Measurements from ENCODE around the gene OR6B2.

The OR6B2 gene

DNA sequence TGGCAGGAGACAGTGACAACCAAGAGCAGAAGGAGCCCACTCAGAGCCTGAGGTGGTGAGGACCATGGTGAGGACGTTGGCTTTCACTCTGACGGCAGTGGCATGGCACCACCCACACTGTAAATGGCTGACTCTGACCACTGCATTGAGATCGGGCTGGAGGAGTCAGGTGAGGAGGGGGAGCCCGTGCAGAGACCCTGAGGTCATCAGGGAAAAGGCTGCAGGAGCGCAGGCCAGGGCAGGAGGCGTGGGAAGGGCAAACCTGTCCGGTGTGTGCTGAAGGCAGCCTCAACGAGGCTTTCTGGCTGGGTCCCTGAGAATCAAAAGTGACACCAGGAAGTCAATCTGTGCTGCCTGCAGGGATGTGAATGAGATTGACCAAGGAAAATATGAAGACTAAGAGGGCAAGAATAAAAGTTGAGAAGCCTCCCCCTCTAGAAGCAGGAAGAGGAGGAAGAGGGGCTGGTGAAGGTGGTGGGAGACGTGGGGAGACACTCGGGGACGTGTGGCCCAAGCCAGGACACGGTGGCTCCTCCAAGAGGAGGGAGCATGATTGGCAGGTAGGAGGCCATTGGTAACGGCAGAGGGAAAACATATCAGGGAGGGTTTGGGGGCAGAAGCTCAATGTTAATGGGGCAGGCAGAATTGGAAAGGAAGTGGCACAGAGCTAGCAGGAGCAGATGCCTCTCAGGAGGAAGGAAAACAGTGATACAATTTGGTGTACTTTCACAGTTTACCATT lies 25.1 kb upstream of the OR6B2 start:
- no peaks in the 10 kb centered on the region for H3K9me3 Mint-ChIP-seq
- TF ChIP-seq, protein P1, sequence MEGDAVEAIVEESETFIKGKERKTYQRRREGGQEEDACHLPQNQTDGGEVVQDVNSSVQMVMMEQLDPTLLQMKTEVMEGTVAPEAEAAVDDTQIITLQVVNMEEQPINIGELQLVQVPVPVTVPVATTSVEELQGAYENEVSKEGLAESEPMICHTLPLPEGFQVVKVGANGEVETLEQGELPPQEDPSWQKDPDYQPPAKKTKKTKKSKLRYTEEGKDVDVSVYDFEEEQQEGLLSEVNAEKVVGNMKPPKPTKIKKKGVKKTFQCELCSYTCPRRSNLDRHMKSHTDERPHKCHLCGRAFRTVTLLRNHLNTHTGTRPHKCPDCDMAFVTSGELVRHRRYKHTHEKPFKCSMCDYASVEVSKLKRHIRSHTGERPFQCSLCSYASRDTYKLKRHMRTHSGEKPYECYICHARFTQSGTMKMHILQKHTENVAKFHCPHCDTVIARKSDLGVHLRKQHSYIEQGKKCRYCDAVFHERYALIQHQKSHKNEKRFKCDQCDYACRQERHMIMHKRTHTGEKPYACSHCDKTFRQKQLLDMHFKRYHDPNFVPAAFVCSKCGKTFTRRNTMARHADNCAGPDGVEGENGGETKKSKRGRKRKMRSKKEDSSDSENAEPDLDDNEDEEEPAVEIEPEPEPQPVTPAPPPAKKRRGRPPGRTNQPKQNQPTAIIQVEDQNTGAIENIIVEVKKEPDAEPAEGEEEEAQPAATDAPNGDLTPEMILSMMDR (IDR thresholded peaks at IDR 0.05): no peak
- H3K27me3 Mint-ChIP-seq (ENCODE audit: low read depth, poor library complexity): peaks cover 92% of the 10 kb centered on the region
- no peak for DNase-seq
- no peaks in the 10 kb centered on the region for H3K36me3 Mint-ChIP-seq (ENCODE audit: low read depth)
- no peaks in the 10 kb centered on the region for H3K4me1 Mint-ChIP-seq
- H3K27ac Mint-ChIP-seq: no peak overlapping the region
- H3K4me3 Mint-ChIP-seq: no peak overlapping the region

DNA sequence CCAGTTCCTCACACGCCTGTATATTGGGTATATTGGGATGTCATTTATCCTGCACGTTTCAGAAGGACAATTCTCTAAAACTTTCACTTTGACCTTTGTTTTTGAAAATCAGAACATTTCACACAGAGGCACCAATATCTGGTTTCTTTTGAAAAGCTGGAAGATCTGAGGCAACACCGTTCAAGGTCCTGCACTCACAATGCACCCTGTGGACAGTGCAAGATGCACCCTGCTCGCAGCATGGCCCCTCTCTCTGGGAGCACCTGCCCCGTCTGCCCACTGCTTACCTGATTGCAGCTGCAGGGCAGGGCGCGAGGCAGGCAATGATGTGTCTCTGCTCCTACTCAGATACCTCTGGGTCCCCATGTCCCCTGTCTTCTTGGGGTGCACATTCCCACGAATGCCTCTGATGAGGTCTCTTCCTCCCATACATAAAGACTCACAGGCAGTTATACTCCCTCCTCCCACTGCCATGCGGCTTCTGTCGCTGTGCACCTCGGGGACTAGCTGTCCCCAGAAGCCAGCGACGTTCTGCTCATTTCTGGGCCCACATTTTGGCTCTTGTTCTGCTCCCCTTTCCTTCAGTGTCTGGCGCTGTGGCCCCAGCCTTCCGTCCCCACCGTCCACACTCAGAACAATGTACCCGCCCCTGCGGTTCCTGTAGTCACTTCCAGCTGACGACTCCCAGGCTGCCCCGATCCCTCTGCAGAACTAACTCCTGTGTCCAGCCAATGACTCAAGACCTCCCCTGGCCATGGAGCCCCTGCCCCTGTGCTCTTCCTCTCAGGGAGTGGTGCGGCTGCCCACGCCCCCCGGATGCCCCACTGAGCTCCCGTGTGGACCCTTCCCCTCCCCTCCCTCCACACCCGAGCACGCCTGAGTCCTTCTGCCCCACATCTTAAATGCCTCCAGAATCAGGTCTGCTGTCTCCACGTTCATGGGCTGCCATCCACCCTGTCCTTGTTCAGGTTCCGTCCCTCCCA lies 23.2 kb upstream of the OR6B2 start, which contains the start of gene OR6B3:
OR6B3 (minus strand) TSS at position 349 of the 983 bp plus-strand sequence.
- Mint-ChIP-seq H3K27me3 (ENCODE audit: low read depth, poor library complexity) (peaks cover 92% of the 10 kb centered on the region), H3K4me3 (no peak within 1 kb of the TSS), H3K9me3 (no peaks in the 10 kb centered on the region), H3K4me1 (no peaks in the 10 kb centered on the region), H3K36me3 (ENCODE audit: low read depth) (no peaks in the 10 kb centered on the region), H3K27ac (no peak within 1 kb of the TSS)
- TF ChIP-seq, protein P1 (IDR thresholded peaks at IDR 0.05): no peak
- DNase-seq: no peak

DNA sequence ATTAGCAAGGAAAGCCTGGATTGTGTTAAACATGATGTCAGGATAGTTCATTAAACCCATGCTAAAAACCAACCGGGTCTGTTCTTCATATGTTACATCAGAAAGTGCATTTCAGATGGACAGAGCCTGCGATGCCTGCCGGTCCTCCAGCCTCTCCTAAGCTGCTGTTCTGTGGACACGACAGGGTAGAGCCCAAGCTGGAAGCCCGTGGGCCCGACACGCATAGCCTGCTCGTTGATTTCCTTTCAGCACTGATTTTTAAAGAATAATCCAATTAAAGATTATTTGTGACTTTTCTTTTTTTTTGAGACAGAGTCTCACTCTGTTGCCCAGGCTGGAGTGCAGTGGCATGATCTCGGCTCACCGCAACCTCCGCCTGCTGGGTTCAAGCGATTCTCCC lies 22.3 kb upstream of the OR6B2 start:
- TF ChIP-seq, protein P1 (IDR thresholded peaks at IDR 0.05): no peak
- DNase-seq: no peak
- no peaks in the 10 kb centered on the region for H3K9me3 Mint-ChIP-seq
- H3K4me3 Mint-ChIP-seq: no peak overlapping the region
- peaks cover 93% of the 10 kb centered on the region for H3K27me3 Mint-ChIP-seq (ENCODE audit: low read depth, poor library complexity)
- H3K27ac Mint-ChIP-seq: no peak overlapping the region
- no peaks in the 10 kb centered on the region for H3K4me1 Mint-ChIP-seq
- H3K36me3 Mint-ChIP-seq (ENCODE audit: low read depth): no peaks in the 10 kb centered on the region

DNA sequence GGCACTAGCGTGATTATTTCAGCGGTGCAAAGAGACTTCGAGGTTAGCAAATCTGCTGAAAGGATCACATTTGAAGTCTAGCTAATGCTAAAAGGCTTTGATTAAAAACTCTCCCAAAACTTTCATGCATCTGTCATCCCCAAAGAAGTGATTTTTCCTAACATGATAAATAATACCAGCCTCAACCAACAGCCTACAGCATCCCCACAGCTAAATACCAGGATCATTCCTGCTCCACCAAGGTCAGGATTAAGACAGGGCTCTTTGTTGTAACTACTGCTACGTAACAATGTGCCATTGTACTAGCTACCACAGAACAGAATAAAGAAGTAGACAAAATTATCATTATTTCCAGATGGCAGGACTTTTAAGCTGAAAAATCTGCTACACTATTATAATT lies 21.5 kb upstream of the OR6B2 start:
- Mint-ChIP-seq H3K4me1 (no peaks in the 10 kb centered on the region), H3K4me3 (no peak overlapping the region), H3K27ac (no peak overlapping the region), H3K36me3 (ENCODE audit: low read depth) (no peaks in the 10 kb centered on the region), H3K27me3 (ENCODE audit: low read depth, poor library complexity) (peaks cover 95% of the 10 kb centered on the region), H3K9me3 (no peaks in the 10 kb centered on the region)
- TF ChIP-seq, protein P1 (IDR thresholded peaks at IDR 0.05): no peak
- DNase-seq: no peak

DNA sequence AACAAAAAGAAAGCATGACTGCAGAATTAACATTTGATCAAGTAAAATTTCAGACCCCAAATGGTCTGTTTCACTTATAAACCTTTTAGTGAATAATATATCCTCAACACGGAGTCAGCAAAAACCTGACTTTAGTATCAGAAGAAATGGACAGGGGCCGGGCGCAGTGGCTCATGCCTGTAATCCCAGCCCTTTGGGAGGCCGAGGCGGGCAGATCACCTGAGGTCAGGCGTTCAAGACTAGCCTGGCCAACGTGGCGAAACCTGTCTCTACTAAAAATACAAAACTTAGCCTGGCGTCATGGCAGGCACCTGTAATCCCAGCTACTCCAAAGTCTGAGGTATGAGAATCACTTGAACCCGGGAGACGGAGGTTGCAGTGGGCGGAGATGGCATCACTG lies 20.0 kb upstream of the OR6B2 start:
- Mint-ChIP-seq H3K4me3 (no peak overlapping the region), H3K27me3 (ENCODE audit: low read depth, poor library complexity) (peaks cover 91% of the 10 kb centered on the region), H3K27ac (no peak overlapping the region), H3K4me1 (no peaks in the 10 kb centered on the region), H3K36me3 (ENCODE audit: low read depth) (no peaks in the 10 kb centered on the region), H3K9me3 (no peaks in the 10 kb centered on the region)
- no peak for DNase-seq
- TF ChIP-seq, protein P1 (IDR thresholded peaks at IDR 0.05): no peak

Measured in nephron progenitor cell (in vitro differentiated cells).